Endothelial cell of umbilical vein (primary cell): ENCODE results near the gene TREX2.

Source experiments
- GATA2 ChIP-seq: IDR thresholded peaks from 2 replicates; pipeline ENCODE4 v1.7.0; 2011; ENCODE audit warnings: low read depth, mild to moderate bottlenecking, moderate library complexity, mixed read lengths, low read length; ENCODE audit not compliant: insufficient read length, insufficient read depth
- POLR2A ChIP-seq: IDR thresholded peaks from 2 replicates; pipeline ENCODE4 v1.6.1; 2012; ENCODE audit warnings: low read depth, mild to moderate bottlenecking, control low read depth, low read length
- POLR2AphosphoS5 ChIP-seq: IDR thresholded peaks from 2 replicates; pipeline ENCODE4 v1.6.1; 2012; ENCODE audit warnings: low read depth, mild to moderate bottlenecking, control low read depth, low read length, moderate library complexity; ENCODE audit not compliant: insufficient read depth
- TF ChIP-seq, protein P1 (sequence below), 2 donors: IDR thresholded peaks; 1 replicate in 1 of 2; 2 replicates in 1 of 2; pipeline ENCODE4 v1.5.1; 2011; ENCODE audit warnings: low read length in 2 of 2, mild to moderate bottlenecking in 2 of 2, moderate library complexity in 2 of 2, control low read depth in 1 of 2, inconsistent platforms in 1 of 2, low read depth in 1 of 2; ENCODE audit not compliant: insufficient read depth in 1 of 2; ENCODE audit errors: extremely low read depth in 1 of 2

DNA sequence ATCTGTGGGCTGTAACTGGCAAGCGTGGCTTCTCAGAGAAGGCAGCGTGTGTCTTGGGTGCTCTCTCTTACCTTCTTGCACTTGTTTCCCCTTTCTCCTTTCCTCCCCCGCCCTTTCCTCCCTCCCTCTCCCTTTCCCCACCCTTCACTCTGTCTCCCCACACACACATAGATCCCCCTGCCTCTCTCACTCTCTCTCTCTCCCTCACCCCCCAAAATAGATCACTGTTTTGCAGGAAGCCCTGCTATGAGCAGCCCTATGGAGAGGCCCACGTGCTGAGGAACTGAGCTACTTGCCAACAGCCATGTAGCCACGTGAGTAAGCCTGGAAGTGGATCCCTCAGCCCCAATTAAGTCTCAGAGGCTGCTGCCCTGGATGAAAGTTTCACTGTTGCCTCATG lies 40.4 kb downstream of the TREX2 start:
- TF ChIP-seq POLR2A (no peak), GATA2 (no peak), POLR2AphosphoS5 (no peak)
- TF ChIP-seq, protein P1, sequence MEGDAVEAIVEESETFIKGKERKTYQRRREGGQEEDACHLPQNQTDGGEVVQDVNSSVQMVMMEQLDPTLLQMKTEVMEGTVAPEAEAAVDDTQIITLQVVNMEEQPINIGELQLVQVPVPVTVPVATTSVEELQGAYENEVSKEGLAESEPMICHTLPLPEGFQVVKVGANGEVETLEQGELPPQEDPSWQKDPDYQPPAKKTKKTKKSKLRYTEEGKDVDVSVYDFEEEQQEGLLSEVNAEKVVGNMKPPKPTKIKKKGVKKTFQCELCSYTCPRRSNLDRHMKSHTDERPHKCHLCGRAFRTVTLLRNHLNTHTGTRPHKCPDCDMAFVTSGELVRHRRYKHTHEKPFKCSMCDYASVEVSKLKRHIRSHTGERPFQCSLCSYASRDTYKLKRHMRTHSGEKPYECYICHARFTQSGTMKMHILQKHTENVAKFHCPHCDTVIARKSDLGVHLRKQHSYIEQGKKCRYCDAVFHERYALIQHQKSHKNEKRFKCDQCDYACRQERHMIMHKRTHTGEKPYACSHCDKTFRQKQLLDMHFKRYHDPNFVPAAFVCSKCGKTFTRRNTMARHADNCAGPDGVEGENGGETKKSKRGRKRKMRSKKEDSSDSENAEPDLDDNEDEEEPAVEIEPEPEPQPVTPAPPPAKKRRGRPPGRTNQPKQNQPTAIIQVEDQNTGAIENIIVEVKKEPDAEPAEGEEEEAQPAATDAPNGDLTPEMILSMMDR (IDR thresholded peaks at IDR 0.05; ENCODE audit: extremely low read depth in 1 of 2, insufficient read depth in 1 of 2, low read depth in 1 of 2, low read length in 2 of 2), result no peak
